ENCODE measurements around the gene ITGBL1.

GRCh38 chr13:101631395-101631794 is 178.9 kb downstream of the ITGBL1 start:
- TF ChIP-seq CTCF (conservative IDR thresholded peaks at IDR 0.05; ENCODE audit: low read depth in 2 of 2) (no peak), CREB1 (CRISPR knock-in tag; IDR thresholded peaks at IDR 0.05; ENCODE audit: low read depth) (no peak), REST (IDR thresholded peaks at IDR 0.05; ENCODE audit: unreplicated experiment) (no peak), ETS1 (IDR thresholded peaks at IDR 0.05) (no peak), EZH2 (IDR thresholded peaks at IDR 0.05; ENCODE audit: low read depth, unreplicated experiment) (no peak), POLR2AphosphoS5 (IDR thresholded peaks at IDR 0.05; ENCODE audit: low read depth) (no peak), EZH2phosphoT487 (IDR thresholded peaks at IDR 0.05; ENCODE audit: unreplicated experiment) (no peak), NANOG (IDR thresholded peaks at IDR 0.05; ENCODE audit: borderline replicate concordance) (no peak), JUNB (IDR thresholded peaks at IDR 0.05; ENCODE audit: unreplicated experiment) (no peak)

Data from GM23338 (cell line).